MM.1S (cell line): ENCODE data around the gene PCYT2.
A peak's percentile ranks its signal among the peaks of the same experiment; 100 is the strongest.

Experiments
- EZH2 ChIP-seq: fragments of 300-600 bp; sonication (generic); optimal IDR thresholded peaks from 2 replicates; pipeline ENCODE3; 2017; ENCODE audit warnings: low read depth, mild to moderate bottlenecking, antibody characterized with exemption, low read length, mixed read lengths
- TF ChIP-seq, protein P1 (sequence below): fragments of 300-600 bp; sonication (generic); IDR thresholded peaks from 2 replicates; pipeline ENCODE4 v1.5.1; 2016; ENCODE audit warnings: antibody characterized with exemption, low read length, mixed read lengths

DNA sequence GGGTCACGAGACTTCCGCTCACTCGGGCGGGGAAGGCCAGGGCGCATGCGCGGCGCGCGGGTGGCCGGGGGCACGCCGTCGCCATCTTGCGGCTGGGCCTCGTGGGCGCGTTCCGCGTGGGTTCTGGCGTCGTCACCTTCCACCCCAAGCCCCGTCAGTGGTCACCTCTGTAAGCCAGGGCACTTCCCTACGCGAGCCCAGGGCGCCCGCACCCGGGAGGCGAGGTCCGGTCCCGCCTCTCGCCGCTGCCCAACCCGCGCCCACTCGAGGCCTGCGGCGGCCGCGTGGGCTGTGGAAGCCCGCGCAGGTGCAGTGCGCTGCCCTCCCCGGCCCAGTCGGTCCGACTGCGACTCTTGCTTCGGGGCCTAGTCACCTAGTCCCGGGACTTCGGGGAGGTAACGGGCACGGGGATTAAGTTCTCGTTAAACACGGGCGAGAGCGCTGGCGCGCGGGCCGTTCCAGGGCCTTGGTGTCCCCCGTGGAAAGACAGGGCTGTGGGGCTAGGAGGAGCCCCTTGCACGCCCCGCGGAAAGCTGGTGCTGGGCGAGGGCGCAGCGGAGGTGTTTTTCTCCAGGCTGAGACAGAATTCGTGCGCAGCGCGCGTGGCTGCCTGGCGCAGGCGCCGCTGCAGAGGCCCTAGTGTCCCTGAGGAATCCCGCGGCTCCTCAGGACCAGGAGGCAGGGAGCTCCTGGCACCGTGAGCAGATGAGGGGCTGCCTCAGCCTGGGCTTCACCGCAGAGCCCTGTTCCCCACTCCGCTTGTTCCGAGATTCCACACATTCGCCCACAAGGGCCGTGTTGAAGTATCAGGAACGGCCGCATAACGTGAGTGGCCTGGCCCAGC lies 39.6 kb downstream of the PCYT2 start:
- TF ChIP-seq, protein P1, sequence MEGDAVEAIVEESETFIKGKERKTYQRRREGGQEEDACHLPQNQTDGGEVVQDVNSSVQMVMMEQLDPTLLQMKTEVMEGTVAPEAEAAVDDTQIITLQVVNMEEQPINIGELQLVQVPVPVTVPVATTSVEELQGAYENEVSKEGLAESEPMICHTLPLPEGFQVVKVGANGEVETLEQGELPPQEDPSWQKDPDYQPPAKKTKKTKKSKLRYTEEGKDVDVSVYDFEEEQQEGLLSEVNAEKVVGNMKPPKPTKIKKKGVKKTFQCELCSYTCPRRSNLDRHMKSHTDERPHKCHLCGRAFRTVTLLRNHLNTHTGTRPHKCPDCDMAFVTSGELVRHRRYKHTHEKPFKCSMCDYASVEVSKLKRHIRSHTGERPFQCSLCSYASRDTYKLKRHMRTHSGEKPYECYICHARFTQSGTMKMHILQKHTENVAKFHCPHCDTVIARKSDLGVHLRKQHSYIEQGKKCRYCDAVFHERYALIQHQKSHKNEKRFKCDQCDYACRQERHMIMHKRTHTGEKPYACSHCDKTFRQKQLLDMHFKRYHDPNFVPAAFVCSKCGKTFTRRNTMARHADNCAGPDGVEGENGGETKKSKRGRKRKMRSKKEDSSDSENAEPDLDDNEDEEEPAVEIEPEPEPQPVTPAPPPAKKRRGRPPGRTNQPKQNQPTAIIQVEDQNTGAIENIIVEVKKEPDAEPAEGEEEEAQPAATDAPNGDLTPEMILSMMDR: peak; percentile 17; the same call in 1 of the 2 replicates
- no peak for TF ChIP-seq EZH2
